Ecto neural progenitor cell (in vitro differentiated cells): ENCODE results near the gene CARS2.
A peak's percentile ranks its signal among the peaks of the same experiment; 100 is the strongest.
"Not testable (repeated sequence)": the region's sequence is repeated elsewhere in the genome, so short reads cannot be mapped to it uniquely, and the experiment has no call there.

ENCODE experiments used
- DNase-seq: peaks from one replicate; pipeline ENCODE4 v3.0.0-alpha.2; 2018; ENCODE audit warnings: low spot score

The CARS2 gene

GRCh38 chr13:110637275-110637674 lies 68.6 kb downstream of the CARS2 start:
- DNase-seq, result no peak

DNA sequence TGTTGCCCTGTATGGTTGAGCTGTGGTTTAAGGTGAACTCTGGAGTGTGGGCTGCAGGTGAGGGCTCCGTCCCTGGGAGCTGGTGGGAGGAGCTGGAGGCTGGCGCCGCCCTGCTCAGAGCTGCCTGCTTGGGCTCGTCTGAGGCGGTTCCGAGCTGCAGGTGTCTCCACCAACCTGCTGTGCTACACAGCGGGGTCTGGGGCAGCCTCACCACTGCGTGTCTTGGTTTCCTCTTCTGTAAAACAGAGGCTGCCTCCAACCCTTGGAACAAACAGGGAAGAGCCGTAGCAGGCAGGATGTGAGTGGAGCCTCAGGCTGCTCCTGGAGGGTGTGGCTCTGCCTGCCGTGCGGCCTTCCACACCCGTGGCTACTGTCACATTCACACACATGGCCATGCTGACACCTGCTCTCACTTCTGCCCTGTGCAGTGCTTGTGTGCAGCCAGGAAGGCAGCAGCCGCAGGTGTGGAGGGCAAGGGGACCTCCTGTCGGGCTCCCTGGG lies 69.2 kb downstream of the CARS2 start:
- DNase-seq, result peak; percentile 34

DNA sequence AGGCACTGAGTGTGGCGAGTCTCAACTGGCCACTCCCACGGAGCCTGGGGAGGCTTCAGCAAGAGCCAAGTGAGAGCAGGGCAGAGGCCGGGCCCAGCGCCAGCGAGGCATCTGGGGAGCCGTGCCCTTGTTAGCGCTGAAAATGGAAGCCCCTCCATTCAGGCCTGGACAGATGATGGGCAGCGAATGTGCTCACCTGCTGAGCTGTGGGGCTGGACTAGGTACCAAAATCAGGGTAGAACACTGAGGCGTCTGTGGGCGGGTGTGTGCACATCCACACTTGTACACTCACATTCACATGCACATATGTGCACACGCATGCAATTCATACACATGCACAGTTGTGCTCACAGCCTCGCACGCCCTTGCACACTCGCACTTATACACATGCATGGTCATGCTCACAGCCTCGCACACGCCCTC lies 69.9 kb downstream of the CARS2 start:
- DNase-seq, result no peak

GRCh38 chr13:110635405-110636002 lies 70.4 kb downstream of the CARS2 start:
- no peak for DNase-seq

DNA sequence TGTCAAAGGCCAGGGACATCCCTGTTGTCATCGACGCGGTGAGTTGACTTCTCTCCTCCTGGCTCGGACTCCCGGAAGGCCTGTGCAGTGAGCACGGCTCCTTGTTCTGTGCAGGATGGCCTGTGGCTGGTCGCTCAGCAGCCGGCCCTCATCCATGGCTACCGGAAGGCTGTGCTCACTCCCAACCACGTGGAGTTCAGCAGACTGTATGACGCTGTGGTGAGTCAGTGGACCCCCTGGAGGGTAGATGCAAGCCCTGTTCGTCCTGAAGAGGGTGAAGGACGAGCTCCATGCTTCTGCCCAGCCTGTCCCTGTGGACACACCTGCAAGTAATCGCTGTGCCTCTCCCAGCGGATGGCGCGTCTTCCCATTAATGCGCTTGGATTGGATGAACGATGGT lies 71.4 kb downstream of the CARS2 start:
- no peak for DNase-seq

DNA sequence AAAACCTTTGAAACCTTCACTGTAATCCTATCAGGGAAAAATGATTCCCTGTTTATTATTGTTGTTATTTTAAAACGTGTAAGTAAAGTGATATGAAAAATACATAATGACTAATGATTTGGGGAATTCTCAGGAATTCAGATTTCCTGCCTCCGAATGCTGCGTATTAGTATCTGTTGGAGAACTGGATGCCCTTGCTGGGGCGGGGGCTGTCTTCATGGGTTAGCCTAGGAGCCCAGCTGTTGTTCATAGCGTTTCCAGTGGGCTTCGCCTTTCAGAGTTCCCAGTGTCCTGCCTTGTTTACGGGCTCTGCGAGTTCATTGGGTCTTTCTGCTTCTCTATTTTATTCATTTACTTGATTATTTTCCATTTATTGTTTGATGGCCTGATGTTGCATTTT lies 72.1 kb downstream of the CARS2 start:
- no peak for DNase-seq

DNA sequence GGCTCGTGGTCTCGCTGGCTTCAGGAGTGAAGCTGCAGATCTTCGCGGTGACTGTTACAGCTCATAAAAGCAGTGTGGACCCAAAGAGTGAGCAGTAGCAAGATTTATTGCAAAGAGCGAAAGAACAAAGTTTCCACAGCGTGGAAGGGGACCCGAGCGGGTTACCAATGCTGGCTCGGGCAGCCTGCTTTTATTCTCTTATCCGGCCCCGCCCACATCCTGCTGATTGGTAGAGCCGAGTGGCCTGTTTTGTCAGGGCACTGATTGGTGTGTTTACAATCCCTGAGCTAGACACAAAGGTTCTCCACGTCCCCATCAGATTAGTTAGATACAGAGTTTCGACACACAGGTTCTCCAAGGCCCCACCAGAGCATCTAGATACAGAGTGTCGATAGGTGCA lies 73.7 kb downstream of the CARS2 start:
- DNase-seq, result not testable (repeated sequence)

DNA sequence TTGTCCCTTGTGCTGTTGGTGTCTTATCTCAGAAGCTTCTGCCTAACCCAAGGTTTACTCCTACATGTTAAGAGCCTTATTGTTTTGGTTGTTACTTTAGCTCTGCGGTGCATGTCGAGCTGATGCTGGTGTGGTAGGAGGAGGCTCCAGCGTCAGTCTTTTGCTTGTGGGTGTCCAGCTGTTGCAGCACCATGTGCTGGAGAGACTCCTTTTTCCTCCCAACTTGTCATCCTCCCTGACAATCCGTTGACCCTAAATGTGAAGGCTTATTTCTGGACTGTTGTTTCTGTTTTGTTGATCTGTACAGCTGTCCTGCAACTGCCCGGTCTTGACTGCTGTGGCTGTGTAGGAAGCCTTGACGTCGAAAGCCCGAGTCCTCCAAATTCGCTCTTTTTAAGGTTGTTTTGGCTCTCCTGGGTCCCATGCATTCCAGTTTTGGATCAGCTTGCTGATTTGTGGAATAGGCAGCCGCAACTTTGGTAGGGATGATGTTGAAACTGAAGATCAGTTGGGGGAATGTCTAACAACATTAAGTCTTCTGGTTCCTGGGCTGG lies 75.3 kb downstream of the CARS2 start:
- no peak for DNase-seq

- no peak for DNase-seq
Observed at GRCh38 chr13:110629735-110630134, 76.2 kb downstream of the CARS2 start.

- DNase-seq, result no peak
Observed at GRCh38 chr13:110628952-110629701, 76.8 kb downstream of the CARS2 start.

- DNase-seq, result no peak
Observed at GRCh38 chr13:110628477-110628793, 77.5 kb downstream of the CARS2 start.

DNA sequence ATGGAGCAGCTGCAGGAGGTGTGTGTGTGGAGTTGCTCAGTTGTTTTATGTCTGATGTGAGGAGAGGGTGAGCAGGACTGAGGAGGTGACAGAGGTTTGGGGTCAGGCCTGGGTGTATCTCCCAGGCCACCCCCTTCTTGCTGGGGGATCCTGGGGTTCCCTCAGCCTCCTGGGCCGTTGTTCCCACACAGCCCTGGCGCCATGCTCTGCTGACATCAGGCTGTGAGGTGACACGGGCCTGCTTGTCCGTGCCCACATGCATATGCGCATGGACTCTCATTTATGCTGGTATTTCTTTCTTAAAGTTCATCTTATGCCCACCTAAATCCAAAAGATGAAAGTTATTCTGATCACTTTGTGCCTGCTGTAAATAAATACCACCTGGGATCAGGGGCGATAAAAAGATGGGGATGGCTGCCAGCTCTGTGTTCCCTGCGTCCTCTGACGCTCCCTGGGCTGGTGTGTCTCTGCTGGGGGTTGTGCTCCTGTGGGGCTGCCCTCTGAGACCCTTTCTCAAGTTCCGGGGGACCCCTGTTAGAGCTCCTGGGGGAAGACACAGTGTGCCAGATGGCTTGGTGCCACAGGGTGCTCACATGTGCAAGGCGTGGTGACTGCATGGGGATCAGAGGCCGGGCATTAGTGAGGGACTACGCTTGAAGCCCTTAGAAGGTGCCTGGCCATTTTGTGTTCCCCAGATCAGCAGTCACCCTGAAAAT lies 78.0 kb downstream of the CARS2 start:
- DNase-seq, result no peak

GRCh38 chr13:110627351-110627750 lies 78.6 kb downstream of the CARS2 start:
- no peak for DNase-seq

GRCh38 chr13:110626521-110626920 lies 79.4 kb downstream of the CARS2 start:
- DNase-seq, result no peak

DNA sequence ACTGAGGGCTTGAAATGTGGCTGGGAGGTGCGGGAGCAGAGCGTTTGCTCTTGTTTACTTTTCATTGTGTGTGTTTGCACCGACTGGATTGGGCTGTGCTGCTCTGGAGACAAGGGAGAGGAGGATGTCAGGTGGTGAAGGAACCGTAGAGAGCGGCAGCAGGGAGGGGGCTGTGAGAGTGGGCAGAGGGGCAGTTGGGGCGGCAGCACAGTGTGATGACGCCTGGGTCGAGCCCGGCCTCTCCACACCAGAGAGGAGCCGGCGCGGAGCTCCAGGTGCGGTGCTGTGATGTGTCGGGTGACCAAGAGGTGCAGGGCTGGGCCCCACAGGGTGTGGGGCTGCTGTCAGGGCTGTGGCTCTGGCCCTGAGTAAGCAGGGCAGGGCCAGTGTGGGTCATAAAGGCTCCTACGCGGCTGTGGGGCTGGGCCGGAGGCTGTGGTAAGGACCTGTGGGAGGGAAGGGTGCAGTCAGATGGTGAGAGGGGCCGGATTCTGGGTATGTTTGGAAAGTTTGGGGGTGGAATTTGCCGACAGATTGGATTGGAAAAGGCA lies 80.1 kb downstream of the CARS2 start:
- no peak for DNase-seq

DNA sequence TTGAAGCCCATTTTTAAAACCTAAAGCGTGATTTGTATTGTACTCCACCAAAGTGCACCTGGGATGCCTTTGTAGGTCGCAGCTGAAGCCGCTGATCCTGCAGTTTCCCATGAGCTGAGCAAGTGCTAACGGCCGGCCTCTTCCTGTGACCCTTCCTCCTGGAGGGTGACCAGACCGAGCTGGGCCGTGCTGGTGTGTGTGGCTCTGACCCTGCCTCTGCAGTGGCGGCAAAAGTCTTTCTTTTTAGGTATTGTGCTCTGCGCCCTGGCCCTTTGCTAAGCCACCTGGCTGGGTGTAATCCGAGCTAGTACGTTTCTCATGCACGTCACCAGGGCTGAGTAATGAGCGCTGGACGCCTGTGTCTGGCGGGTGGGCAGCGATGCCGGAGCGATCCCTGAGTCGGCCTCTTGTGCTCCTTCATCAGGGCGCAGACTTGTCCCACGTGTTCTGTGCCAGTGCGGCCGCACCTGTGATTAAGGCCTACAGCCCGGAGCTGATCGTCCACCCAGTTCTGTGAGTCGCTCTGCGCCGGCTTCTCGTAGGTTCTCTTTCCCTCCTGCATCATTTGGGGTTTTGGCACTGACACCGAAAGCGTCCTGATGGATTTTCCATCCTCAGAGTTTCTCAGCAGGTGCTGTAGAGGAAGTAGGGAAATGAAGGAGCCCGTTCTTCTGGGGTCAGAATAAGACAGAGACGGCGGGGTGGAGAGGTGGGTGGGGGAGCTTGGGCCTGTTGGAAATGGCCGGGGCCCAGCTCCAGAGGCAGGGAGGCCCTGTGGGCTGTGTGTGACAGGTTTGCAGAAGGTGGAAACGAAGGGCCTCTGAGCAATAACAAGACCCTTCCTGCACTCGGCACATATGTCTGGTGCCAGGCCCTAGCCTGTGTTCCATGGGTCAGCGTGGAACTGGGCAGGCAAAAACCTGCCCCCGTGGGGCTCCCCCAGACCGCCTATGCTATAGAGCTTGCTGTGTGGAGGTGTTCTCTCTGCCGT lies 80.9 kb downstream of the CARS2 start:
- no peak for DNase-seq

- DNase-seq, result no peak
Observed at GRCh38 chr13:110620596-110620995, 85.3 kb downstream of the CARS2 start.

GRCh38 chr13:110618780-110619179 lies 87.1 kb downstream of the CARS2 start:
- no peak for DNase-seq

GRCh38 chr13:110618167-110618566 lies 87.7 kb downstream of the CARS2 start:
- DNase-seq, result no peak

DNA sequence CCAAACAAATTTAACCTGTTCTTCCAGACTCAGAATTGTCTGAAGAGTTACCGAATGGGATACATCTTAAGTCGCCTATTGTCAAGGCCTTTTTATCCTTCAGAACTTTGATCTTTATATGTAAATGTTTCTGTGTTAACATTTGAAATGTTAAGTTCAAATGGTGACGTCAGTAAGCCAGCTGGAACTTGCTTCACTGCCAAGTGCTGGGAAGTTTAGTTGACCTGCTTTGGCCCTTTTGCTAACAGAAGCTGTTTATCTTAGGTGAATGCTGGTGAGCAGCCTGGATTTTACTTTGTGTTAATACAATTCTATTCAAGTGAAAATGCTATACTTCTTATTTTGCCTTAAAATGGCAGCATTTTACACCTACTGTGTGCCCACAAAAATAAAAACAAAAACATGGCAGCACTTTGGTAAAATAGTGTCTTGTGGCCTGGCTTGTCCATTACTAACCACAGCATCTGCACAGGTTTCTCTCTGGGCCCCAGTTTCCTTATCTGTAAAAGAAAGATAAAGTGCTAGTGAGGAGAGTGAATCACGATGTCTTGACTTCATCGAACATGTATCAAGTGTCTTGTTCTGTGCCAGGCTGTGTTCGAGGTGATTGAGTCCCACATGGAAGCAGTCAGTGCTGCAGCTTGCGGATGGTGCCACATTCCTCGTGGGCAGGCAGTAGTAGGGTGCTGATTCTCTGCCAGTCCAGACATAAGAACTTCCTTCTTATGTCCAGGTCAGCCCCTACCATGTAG lies 88.4 kb downstream of the CARS2 start:
- DNase-seq, result no peak
